Neuronal stem cell (in vitro differentiated cells): Measurements from ENCODE around the gene RAB34.
A peak's percentile ranks its signal among the peaks of the same experiment; 100 is the strongest.

Experiments used
- DNase-seq: peaks from one replicate; pipeline ENCODE4 v3.0.0-alpha.2; 2013; ENCODE audit warnings: low spot score
- H2AFZ ChIP-seq: one replicate; pipeline ENCODE4 v1.6.1; 2013; ENCODE audit warnings: mild to moderate bottlenecking, low read length, inconsistent platforms
- H2AK5ac ChIP-seq: 2 replicates; pipeline ENCODE4 v1.6.1; 2013; ENCODE audit warnings: low read depth, mild to moderate bottlenecking, inconsistent platforms, low read length, moderate library complexity, mixed read lengths
- H2BK120ac ChIP-seq: 2 replicates; pipeline ENCODE4 v1.6.1; 2013; ENCODE audit warnings: low read depth, mild to moderate bottlenecking, inconsistent platforms, low read length, moderate library complexity, mixed read lengths
- H2BK12ac ChIP-seq: one replicate; pipeline ENCODE4 v1.6.1; 2013; ENCODE audit warnings: low read length, inconsistent platforms
- H2BK15ac ChIP-seq: 2 replicates; pipeline ENCODE4 v1.6.1; 2013; ENCODE audit warnings: mild to moderate bottlenecking, low read length, inconsistent platforms, mixed read lengths
- H2BK5ac ChIP-seq: one replicate; pipeline ENCODE4 v1.6.1; 2013; ENCODE audit warnings: inconsistent platforms, mild to moderate bottlenecking, low read length, moderate library complexity
- H3K14ac ChIP-seq: one replicate; pipeline ENCODE4 v1.6.1; 2013; ENCODE audit warnings: low read length, inconsistent platforms
- H3K18ac ChIP-seq: 2 replicates; pipeline ENCODE4 v1.6.1; 2013; ENCODE audit warnings: low read length, inconsistent platforms
- H3K23ac ChIP-seq: 2 replicates; pipeline ENCODE4 v1.6.1; 2013; ENCODE audit warnings: low read depth, mild to moderate bottlenecking, mixed read lengths, low read length, inconsistent platforms; ENCODE audit not compliant: poor library complexity
- H3K27ac ChIP-seq: replicated peaks from 3 replicates; pipeline ENCODE4 v1.5.1; 2013; ENCODE audit warnings: low read length, inconsistent platforms
- H3K27me3 ChIP-seq, 3 experiments: 2 replicates each; pipeline ENCODE4 v1.6.1; 2013; ENCODE audit warnings: low read length in 3 of 3, mild to moderate bottlenecking in 2 of 3, inconsistent platforms in 1 of 3, low read depth in 1 of 3, mixed read lengths in 1 of 3, moderate library complexity in 1 of 3; ENCODE audit not compliant: control insufficient read depth in 3 of 3, insufficient read depth in 3 of 3
- H3K36me3 ChIP-seq, 2 donors: replicated peaks in 1 of 2; 2 replicates each; pipeline ENCODE4 v1.6.1; 2013; ENCODE audit warnings: low read length in 2 of 2; ENCODE audit not compliant: control insufficient read depth in 2 of 2, insufficient read depth in 2 of 2
- H3K4ac ChIP-seq: 2 replicates; pipeline ENCODE4 v1.6.1; 2013; ENCODE audit warnings: inconsistent platforms, mild to moderate bottlenecking, low read length, moderate library complexity
- H3K4me1 ChIP-seq, 2 donors: 1 replicate in 1 of 2; 2 replicates in 1 of 2; pipeline ENCODE4 v1.6.1; 2013; ENCODE audit warnings: low read length in 2 of 2, low read depth in 1 of 2; ENCODE audit not compliant: control insufficient read depth in 2 of 2, insufficient read depth in 1 of 2
- H3K4me2 ChIP-seq: one replicate; pipeline ENCODE4 v1.6.1; 2013; ENCODE audit warnings: mild to moderate bottlenecking, low read length, inconsistent platforms; ENCODE audit not compliant: insufficient read depth, poor library complexity, severe bottlenecking
- H3K4me3 ChIP-seq, 2 donors: 2 replicates each; pipeline ENCODE4 v1.5.1; 2013; ENCODE audit warnings: low read length in 2 of 2, mild to moderate bottlenecking in 2 of 2, inconsistent platforms in 1 of 2, moderate library complexity in 1 of 2
- H3K79me1 ChIP-seq: one replicate; pipeline ENCODE4 v1.6.1; 2013; ENCODE audit warnings: low read depth, mild to moderate bottlenecking, inconsistent platforms, low read length, moderate library complexity
- H3K9ac ChIP-seq: one replicate; pipeline ENCODE4 v1.6.1; 2013; ENCODE audit warnings: mild to moderate bottlenecking, low read depth, low read length, inconsistent platforms; ENCODE audit not compliant: poor library complexity
- H3K9me3 ChIP-seq, 2 donors: replicated peaks in 1 of 2; 2 replicates each; pipeline versions ENCODE3 to v1.6.1; 2013; ENCODE audit warnings: low read length in 2 of 2, mild to moderate bottlenecking in 2 of 2, inconsistent platforms in 1 of 2, low read depth in 1 of 2, mixed read lengths in 1 of 2, moderate library complexity in 1 of 2; ENCODE audit not compliant: control insufficient read depth in 2 of 2, insufficient read depth in 1 of 2
- H4K8ac ChIP-seq: one replicate; pipeline ENCODE4 v1.6.1; 2013; ENCODE audit warnings: low read depth, mild to moderate bottlenecking, inconsistent platforms, low read length, moderate library complexity
- H4K91ac ChIP-seq: one replicate; pipeline ENCODE4 v1.6.1; 2013; ENCODE audit warnings: low read length, low read depth, mild to moderate bottlenecking, inconsistent platforms; ENCODE audit not compliant: poor library complexity
- WGBS, 2 donors: extraction: QIAGEN DNeasy Blood & Tissue Kit; methylation state at CpG; one replicate each; pipeline ENCODE4 v1.1.7; 2013; ENCODE audit warnings: missing lambda C conversion rate in 2 of 2, mixed read lengths in 1 of 2; ENCODE audit not compliant: insufficient read length in 2 of 2, insufficient replicate concordance in 1 of 2; ENCODE audit errors: extremely low coverage in 2 of 2; 5-methylcytosine and 5-hydroxymethylcytosine counted together

RAB34 gene

DNA sequence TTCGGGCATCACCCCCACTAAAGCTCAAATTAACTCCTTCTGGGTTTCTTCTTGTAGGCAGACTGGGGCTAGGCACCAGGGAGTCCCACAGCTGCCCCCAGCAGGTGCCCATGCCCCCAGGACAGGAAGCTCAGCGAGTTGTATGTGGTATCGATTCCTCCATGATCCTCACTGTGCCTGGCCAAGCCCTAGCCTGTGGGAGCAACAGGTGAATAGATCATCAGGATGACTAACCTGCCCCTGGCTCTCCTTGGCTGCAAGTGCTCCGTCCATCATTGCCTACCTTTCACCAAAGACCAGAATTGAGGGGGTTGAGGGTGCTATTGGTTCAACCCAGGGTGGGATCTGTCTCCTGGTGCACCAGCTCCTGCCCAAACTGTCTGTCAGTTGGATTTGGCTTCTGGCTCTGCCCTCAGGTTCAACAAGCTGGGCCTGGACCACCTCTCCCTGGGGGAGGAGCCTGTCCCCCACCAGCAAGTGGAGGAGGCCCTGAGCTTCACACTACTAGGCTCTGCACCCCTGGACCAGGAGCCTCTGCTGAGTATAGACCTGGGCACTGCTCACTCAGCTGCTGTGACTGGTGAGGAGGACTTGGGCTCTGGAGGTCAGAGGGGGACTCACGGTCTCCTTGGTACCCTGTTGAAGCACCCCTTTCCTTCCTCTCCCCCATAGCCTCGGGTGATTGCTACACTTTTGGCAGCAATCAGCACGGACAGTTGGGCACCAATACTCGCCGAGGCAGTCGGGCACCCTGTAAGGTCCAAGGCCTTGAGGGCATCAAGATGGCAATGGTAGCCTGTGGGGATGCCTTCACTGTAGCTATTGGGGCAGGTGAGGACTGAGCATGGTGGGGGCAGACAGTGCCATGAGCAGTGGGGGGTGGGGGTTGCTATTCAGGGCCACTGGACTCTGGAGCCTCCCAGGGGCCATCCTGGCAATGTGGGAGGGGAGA, 23.0 kb upstream of the RAB34 start:
- Histone ChIP-seq H3K79me1 (peaks cover 7% of the 10 kb centered on the region), H2BK15ac (no peak overlapping the region)
- DNase-seq: no peak

DNA sequence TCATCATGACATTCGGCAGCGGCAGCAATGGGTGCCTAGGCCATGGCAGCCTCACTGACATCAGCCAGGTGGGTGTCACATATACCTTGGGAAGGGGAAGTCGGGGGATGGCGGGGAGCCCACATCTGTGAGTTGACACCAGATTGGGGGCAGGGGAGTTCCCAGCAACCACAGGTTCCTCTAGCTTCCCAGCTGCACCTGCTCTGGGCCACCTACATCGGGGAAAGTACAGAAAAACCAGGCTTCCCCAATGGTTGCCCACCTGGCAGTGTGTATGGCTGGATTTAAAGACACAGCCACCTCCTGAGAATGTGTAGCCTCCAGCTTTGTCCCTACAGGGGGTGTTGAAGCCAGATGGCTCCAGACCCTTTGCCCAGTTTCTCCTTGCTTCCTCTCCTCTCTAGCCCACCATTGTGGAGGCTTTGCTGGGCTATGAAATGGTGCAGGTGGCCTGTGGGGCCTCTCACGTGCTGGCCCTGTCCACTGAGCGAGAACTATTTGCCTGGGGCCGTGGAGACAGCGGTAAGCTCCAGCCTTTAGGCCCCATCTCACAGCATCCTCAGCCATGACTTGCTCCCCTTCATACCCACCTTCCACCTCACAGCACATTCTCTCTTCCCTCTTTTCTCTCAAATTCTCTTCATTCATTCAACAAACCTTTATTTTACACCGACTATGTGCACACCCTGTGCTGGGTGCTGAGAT, 21.2 kb upstream of the RAB34 start:
- Histone ChIP-seq H3K23ac (no peak overlapping the region), H2BK120ac (no peak overlapping the region), H3K27ac (no peak overlapping the region), H2AFZ (no peak overlapping the region), H2BK15ac (no peak overlapping the region), H3K9me3 (peaks cover 3 to 9% of the 10 kb centered on the region in 2 donors), H3K79me1 (no peaks in the 10 kb centered on the region), H3K36me3 (peaks cover 9 to 55% of the 10 kb centered on the region in 2 donors), H4K91ac (no peak overlapping the region), H3K9ac (no peak overlapping the region), H3K4me1 (peaks cover 0 to 3% of the 10 kb centered on the region in 2 donors), H2AK5ac (no peak overlapping the region), H3K4ac (no peak overlapping the region), H3K4me3 (no peak overlapping the region), H4K8ac (no peak overlapping the region), H3K27me3 (no peaks in the 10 kb centered on the region), H3K18ac (no peak overlapping the region), H3K14ac (no peak overlapping the region), H3K4me2 (no peak overlapping the region), H2BK5ac (no peak overlapping the region), H2BK12ac (no peak overlapping the region)
- DNase-seq: no peak
- WGBS, 2 donors: 100% methylated on average over 1 of the region's 10 CpGs; no CpG with 5 or more reads in 1 of the 2 donors

More for the DNA sequence above, 23.0 kb upstream of the RAB34 start:
- no peak overlapping the region for H2BK12ac ChIP-seq
- no peak overlapping the region for H3K9ac ChIP-seq
- peaks cover 3 to 9% of the 10 kb centered on the region in 2 donors for H3K9me3 ChIP-seq
- no peak overlapping the region for H4K8ac ChIP-seq
- H3K27me3 ChIP-seq: no peaks in the 10 kb centered on the region
- no peak overlapping the region for H3K14ac ChIP-seq
- no peak overlapping the region for H3K4ac ChIP-seq
- no peak overlapping the region for H2BK5ac ChIP-seq
- H3K4me3 ChIP-seq: no peak overlapping the region
- no peak overlapping the region for H3K27ac ChIP-seq
- H3K4me1 ChIP-seq: peaks cover 2 to 6% of the 10 kb centered on the region in 2 donors
- H4K91ac ChIP-seq: no peak overlapping the region
- H3K23ac ChIP-seq: peak overlapping the region; percentile 45
- no peak overlapping the region for H2AFZ ChIP-seq
- H2BK120ac ChIP-seq: no peak overlapping the region
- H2AK5ac ChIP-seq: peak overlapping the region; percentile 1
- no CpG with 5 or more reads among the region's 10 CpGs for WGBS, 2 donors
- peaks cover 5 to 50% of the 10 kb centered on the region in 2 donors for H3K36me3 ChIP-seq
- H3K4me2 ChIP-seq: no peak overlapping the region
- H3K18ac ChIP-seq: peak overlapping the region; percentile 48

DNA sequence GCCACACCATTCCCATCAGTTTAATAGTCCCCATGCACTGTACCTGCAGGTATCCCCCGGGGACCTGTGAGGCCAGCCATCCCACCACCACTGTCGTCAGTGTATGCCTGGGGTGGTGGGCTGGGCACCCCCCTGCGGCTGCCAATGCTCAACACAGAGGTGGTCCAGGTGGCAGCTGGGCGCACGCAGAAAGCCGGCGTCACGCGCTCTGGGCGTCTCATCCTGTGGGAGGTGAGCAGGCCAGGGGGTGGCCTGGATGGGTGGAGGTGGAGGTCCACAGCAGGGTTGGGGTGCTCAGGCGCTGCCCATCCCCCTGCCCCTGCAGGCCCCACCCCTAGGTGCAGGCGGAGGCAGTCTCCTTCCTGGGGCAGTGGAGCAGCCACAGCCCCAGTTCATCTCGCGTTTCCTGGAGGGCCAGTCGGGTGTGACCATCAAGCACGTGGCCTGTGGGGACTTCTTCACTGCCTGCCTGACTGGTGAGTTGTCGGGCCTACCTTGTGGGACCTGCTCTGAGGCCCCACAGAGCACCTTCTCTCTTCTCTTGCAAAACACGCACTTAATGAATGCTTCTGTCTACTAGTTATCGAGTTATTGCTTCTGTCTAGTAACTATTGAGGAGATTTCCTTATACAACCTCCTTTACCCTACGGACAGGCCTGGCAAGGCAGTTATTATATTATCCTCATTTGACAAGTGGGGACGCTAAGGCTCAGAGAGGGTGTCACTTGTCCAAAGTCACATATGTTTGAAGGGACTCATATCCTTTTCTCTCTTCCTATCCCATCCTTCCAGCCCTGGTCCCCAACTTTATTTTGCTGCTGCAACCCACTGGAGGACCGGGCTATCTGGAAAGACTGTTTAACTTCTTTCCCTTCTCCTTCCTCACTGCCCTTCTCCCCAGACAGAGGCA, 20.4 kb upstream of the RAB34 start:
- peak overlapping the region; percentile 54 for H2BK5ac ChIP-seq

More for the DNA sequence above, 20.4 kb upstream of the RAB34 start:
- no peak overlapping the region for H4K91ac ChIP-seq
- H3K23ac ChIP-seq: no peak overlapping the region
- peaks cover 9 to 57% of the 10 kb centered on the region in 2 donors for H3K36me3 ChIP-seq
- H3K27me3 ChIP-seq: no peaks in the 10 kb centered on the region
- peaks cover 0 to 3% of the 10 kb centered on the region in 2 donors for H3K4me1 ChIP-seq
- no peak overlapping the region for H3K4ac ChIP-seq
- H3K4me3 ChIP-seq: no peak overlapping the region
- H3K9me3 ChIP-seq: peaks cover 3 to 9% of the 10 kb centered on the region in 2 donors
- no peak overlapping the region for H3K27ac ChIP-seq
- peak overlapping the region; percentile 46 for H3K18ac ChIP-seq
- no peak overlapping the region for H3K4me2 ChIP-seq
- no peak overlapping the region for H2AFZ ChIP-seq
- no peak overlapping the region for H2BK120ac ChIP-seq
- no peak overlapping the region for H2BK15ac ChIP-seq
- DNase-seq: no peak
- peak overlapping the region; percentile 83 for H2AK5ac ChIP-seq
- no peaks in the 10 kb centered on the region for H3K79me1 ChIP-seq
- H3K14ac ChIP-seq: no peak overlapping the region
- no CpG with 5 or more reads among the region's 22 CpGs for WGBS, 2 donors
- H4K8ac ChIP-seq: no peak overlapping the region
- H3K9ac ChIP-seq: no peak overlapping the region
- H2BK12ac ChIP-seq: no peak overlapping the region
